ENCODE data around the gene AOPEP. TPM values are rescaled to one million over a fixed set of nuclear protein-coding genes. Genes with fewer than 3 reads are reported as not detected.

AOPEP gene
- polyA plus RNA-seq, 1 of the 3 experiments (the other 2 are of a cell fraction) = 54.6 TPM

GRCh38 chr9:94901019-94901363 lies 174.5 kb downstream of the AOPEP start (continued):
- no peak for TF ChIP-seq GATA2 (CRISPR knock-in tag; IDR thresholded peaks at IDR 0.05)

GRCh38 chr9:94903961-94904421 lies 177.5 kb downstream of the AOPEP start:
- H3K4me2 ChIP-seq = peak overlapping the region; percentile 12; the same call in 1 of the 2 replicates
- 32% methylated on average over 2 of the region's 2 CpGs for WGBS (ENCODE audit: low lambda C conversion rate)
- no peaks in the 10 kb centered on the region for H4K20me1 ChIP-seq (ENCODE audit: insufficient read depth)
- no peak for DNase-seq
- H3F3A ChIP-seq (replicated peaks; ENCODE audit: insufficient read depth) = peaks cover 38% of the 10 kb centered on the region
- no peaks in the 10 kb centered on the region for H3K9me3 ChIP-seq
- no peaks in the 10 kb centered on the region for H3K27me3 ChIP-seq (ENCODE audit: insufficient read depth)
- TF ChIP-seq JUND (IDR thresholded peaks at IDR 0.05) (peak; percentile 44; the same call in 1 of the 2 replicates), TEAD4 (IDR thresholded peaks at IDR 0.05; ENCODE audit: borderline replicate concordance, insufficient read depth) (0 out of 2 replicates have a peak, but pooled peaks have one; percentile 13), NFIC (IDR thresholded peaks at IDR 0.05; ENCODE audit: borderline replicate concordance) (0 out of 2 replicates have a peak, but pooled peaks have one; percentile 5), TCF12 (IDR thresholded peaks at IDR 0.05) (peak; percentile 51; the same call in 1 of the 2 replicates), FOXM1 (IDR thresholded peaks at IDR 0.05; ENCODE audit: low read depth) (no peak), USF1 (IDR thresholded peaks at IDR 0.05; ENCODE audit: borderline replicate concordance, low read depth) (peak; percentile 34; the same call in 1 of the 2 replicates), FOSL2 (IDR thresholded peaks at IDR 0.05; ENCODE audit: borderline replicate concordance, low read depth) (peak; percentile 49), POLR2AphosphoS5 (IDR thresholded peaks at IDR 0.05; ENCODE audit: low read depth, low read length) (no peak)
- H3K9me2 ChIP-seq = no peaks in the 10 kb centered on the region
- ChIA-PET POLR2A (interaction anchor here (1.1 kb wide), 1 partner anchor 123 kb away, joined by 3 read pairs; no protein-coding TSS in a partner anchor), CTCF (interaction anchor here (0.7 to 1.5 kb wide), 5 partner anchors 15 to 222 kb away, joined by 3 to 4 read pairs (median 4); no protein-coding TSS in a partner anchor)
- no peak overlapping the region for H2AFZ ChIP-seq (ENCODE audit: low read depth)
- H3K4me1 ChIP-seq (ENCODE audit: control insufficient read depth in 1 of 2, insufficient read depth in 2 of 2, low read depth in 1 of 2, low read length in 1 of 2) = peaks cover 33 to 50% of the 10 kb centered on the region in 2 experiments; a peak in 3 of 4 replicates
- 0 out of 2 replicates have a peak overlapping the region, but pooled peaks have one; percentile 11 for H3K9ac ChIP-seq
- H3K36me3 ChIP-seq (replicated peaks in 1 of 2; ENCODE audit: control insufficient read depth in 1 of 2, insufficient read depth in 2 of 2, low read length in 1 of 2) = no peaks in the 10 kb centered on the region
- peak overlapping the region; percentile 42 to 84 for H3K27ac ChIP-seq (ENCODE audit: low read depth in 2 of 2, low read length in 1 of 2)
- no peak overlapping the region; a peak in 1 of 4 replicates for H3K4me3 ChIP-seq (ENCODE audit: low read depth in 2 of 2, low read length in 1 of 2)
- no peaks in the 10 kb centered on the region; the same call in 1 of the 2 replicates for H3K79me2 ChIP-seq (ENCODE audit: insufficient read depth)

GRCh38 chr9:94904806-94905205 lies 178.3 kb downstream of the AOPEP start:
- 71% methylated on average over 3 of the region's 3 CpGs for WGBS (ENCODE audit: low lambda C conversion rate)
- no peaks in the 10 kb centered on the region for H3K36me3 ChIP-seq (replicated peaks in 1 of 2; ENCODE audit: control insufficient read depth in 1 of 2, insufficient read depth in 2 of 2, low read length in 1 of 2)
- H3K9me2 ChIP-seq = no peaks in the 10 kb centered on the region
- H4K20me1 ChIP-seq (ENCODE audit: insufficient read depth) = no peaks in the 10 kb centered on the region
- no peak overlapping the region for H3K4me3 ChIP-seq (ENCODE audit: low read depth in 2 of 2, low read length in 1 of 2)
- H3K9ac ChIP-seq = peak overlapping the region; percentile 11; the same call in 1 of the 2 replicates
- TF ChIP-seq TEAD4 (IDR thresholded peaks at IDR 0.05; ENCODE audit: borderline replicate concordance, insufficient read depth) = no peak
- no peak for TF ChIP-seq SIN3A (IDR thresholded peaks at IDR 0.05; ENCODE audit: borderline replicate concordance, low read depth, low read length)
- no peak for TF ChIP-seq RAD21 (IDR thresholded peaks at IDR 0.05; ENCODE audit: low read length)
- no peak for TF ChIP-seq MAX (IDR thresholded peaks at IDR 0.05; ENCODE audit: low read depth)
- no peaks in the 10 kb centered on the region for H3K9me3 ChIP-seq
- ChIA-PET POLR2A (interaction anchor here (1.1 kb wide), 1 partner anchor 124 kb away, joined by 3 read pairs; no protein-coding TSS in a partner anchor), CTCF (interaction anchor here (0.8 to 1.5 kb wide), 3 partner anchors 16 to 223 kb away, joined by 3 to 4 read pairs (median 4); no protein-coding TSS in a partner anchor)
- peak overlapping the region; percentile 42 to 84 for H3K27ac ChIP-seq (ENCODE audit: low read depth in 2 of 2, low read length in 1 of 2)
- H3K27me3 ChIP-seq (ENCODE audit: insufficient read depth) = no peaks in the 10 kb centered on the region
- no peak overlapping the region for H2AFZ ChIP-seq (ENCODE audit: low read depth)
- H3F3A ChIP-seq (replicated peaks; ENCODE audit: insufficient read depth) = peaks cover 32% of the 10 kb centered on the region
- H3K4me1 ChIP-seq (ENCODE audit: control insufficient read depth in 1 of 2, insufficient read depth in 2 of 2, low read depth in 1 of 2, low read length in 1 of 2) = peaks cover 32 to 57% of the 10 kb centered on the region in 2 experiments; a peak in 3 of 4 replicates
- no peak for DNase-seq
- H3K79me2 ChIP-seq (ENCODE audit: insufficient read depth) = no peaks in the 10 kb centered on the region
- no peak overlapping the region for H3K4me2 ChIP-seq
